ENCODE results near the gene CST11.

The CST11 gene

GRCh38 chr20:23419995-23420901 lies 32.4 kb downstream of the CST11 start:
- DNase-seq = peak; percentile 75

DNA sequence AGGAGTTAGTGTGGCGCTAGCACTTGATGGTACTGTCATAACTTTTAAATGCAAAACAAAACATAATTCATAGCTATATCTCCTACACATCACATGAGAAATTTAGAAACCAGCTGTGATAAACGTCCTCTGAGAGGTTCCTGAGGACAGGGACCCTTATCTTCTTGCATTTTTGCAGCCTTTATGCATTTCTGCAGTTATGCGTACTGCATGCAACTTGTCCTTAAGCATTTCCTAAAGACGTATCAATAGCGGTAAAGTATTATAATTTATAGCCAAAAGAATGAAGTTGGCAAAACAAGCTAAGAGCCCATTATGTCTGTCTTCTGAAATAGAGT lies 33.0 kb downstream of the CST11 start:
- DNase-seq = no peak

DNA sequence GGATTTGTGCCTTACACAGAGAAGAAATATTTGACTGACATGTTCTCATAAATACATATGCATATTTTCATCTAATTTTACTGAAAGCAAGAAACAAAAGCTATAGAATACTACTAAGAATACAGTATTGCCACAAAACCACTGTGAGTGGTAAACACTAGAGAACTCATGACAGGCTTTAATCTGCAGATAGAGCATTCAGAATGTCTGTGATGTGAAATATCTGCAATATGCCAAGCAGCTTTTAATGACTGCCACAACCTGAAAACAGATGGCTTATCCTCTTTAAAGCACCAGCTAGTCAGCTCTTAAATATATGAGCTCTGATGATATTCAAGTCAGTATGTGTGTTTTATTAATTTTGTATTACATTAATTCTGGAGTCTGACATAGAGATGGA lies 34.8 kb downstream of the CST11 start:
- DNase-seq = no peak

DNA sequence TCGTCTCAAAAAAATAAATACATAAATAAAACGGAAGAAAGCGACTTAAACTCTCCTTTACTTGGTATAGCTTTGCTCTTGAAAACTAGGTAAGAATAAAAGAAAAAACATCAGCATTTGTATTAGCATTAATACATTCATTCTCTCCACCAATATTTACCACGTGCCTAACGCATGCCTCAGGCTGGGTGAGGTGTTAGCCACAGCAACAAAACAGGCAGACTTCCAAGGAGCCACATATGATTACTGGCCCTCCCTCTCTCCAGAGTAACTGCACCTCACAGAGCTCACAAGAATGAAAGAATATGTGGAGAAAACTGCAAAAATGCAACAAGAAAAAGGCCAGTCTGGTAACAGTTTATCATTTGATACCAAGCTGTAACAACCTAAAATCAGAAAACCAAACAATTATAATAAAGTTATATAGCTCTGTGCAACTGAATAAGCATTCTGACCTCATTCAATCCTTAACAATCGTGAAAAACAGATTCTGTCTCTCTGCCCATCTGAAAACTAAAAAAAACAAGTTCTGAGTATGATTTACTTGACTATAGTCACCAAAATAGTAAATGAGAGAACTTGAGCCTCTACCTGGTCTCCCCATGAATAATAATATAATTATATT lies 36.6 kb downstream of the CST11 start:
- no peak for DNase-seq

GRCh38 chr20:23415555-23415954 lies 37.1 kb downstream of the CST11 start:
- DNase-seq = no peak

- DNase-seq = no peak
Measured at GRCh38 chr20:23414526-23415188, 38.0 kb downstream of the CST11 start.

GRCh38 chr20:23413862-23414422 lies 38.7 kb downstream of the CST11 start:
- no peak for DNase-seq

GRCh38 chr20:23412026-23412425 lies 40.6 kb downstream of the CST11 start:
- no peak for DNase-seq

GRCh38 chr20:23410916-23411695 lies 41.6 kb downstream of the CST11 start:
- no peak for DNase-seq

- DNase-seq = no peak
Measured at GRCh38 chr20:23409800-23410199, 42.9 kb downstream of the CST11 start.

DNA sequence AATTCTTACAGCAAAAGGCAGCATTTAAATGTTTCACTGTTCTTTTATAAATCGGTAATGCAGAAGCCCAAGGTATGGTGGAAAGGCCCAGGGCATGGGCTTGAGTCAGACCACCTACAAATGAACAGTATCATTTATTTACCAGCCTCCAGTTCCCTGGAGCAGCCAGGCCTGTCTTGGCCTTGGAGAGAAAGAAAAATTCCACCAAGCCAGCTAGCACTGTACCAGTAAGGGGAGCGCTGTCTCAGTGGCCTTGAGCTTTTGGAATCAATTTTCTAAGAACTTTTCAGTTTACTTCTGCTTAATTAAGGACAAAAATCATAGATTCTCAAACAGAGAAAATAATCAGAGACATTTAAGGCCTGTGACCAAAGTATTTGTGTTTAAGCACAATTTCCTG lies 43.7 kb downstream of the CST11 start:
- DNase-seq = no peak

DNA sequence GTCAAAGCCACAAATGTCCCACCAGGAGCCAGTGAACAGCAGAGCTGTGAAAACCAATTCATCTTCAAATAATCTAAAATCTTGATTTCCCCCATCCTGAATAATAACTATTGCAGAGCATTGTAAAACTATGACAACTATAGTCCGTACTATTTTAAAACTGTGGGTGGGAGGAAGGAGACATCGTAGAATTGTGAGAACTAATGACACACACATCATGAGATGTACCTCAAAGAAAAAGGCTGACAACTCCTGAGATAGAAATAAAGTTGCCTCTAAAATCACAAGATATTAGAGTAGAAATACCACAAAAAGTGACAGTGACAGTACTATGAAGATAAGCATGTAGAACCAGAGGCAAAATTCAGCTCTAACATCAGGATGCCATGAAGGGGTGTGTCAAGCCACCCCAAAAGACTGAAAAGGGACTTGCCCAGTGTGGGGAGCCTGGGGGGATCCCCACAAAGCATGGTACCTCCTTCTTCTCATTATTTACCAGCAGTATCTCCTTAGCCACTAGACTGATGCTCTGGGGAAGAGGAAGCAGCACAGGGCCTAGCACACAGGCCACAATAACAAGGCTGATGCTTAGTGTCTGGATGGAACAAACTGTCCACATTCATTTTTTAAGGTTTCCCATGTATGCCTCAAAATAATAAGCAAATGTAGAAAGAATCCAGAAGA lies 44.8 kb downstream of the CST11 start:
- no peak for DNase-seq

- no peak for DNase-seq
Measured at GRCh38 chr20:23406880-23407279, 45.8 kb downstream of the CST11 start.

GRCh38 chr20:23404196-23404595 lies 48.5 kb downstream of the CST11 start:
- no peak for DNase-seq

- DNase-seq = no peak
Measured at GRCh38 chr20:23403751-23404150, 48.9 kb downstream of the CST11 start.

DNA sequence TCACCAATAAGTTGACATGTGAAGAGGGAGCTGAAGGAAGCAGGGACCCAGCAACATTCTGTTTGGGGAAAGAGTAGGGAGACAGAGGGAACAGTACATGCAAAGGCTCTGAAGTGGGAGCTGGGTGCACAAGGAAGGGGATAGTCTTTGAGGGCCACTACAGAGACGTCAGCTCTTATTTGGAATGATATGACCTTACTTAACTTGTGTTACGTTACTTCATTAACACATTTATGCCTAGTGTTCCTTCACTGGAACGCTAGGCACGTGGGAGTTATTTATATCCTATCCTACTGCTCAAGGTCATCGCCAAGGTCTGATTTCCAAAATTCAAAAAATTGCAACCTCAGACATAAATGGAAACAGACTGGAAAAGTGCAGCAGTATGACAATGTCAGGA lies 51.6 kb downstream of the CST11 start:
- no peak for DNase-seq

All from activated CD8-positive, alpha-beta memory T cell treated with anti-CD3 and anti-CD28 coated beads for 24 hours (primary cell).